ENCODE results near the gene CA4. TPM values are rescaled to one million over a fixed set of nuclear protein-coding genes. Genes with fewer than 3 reads are reported as not detected.
"Not testable (repeated sequence)": the region's sequence is repeated elsewhere in the genome, so short reads cannot be mapped to it uniquely, and the experiment has no call there.

Gene CA4
- total RNA-seq, 2 donors from 2014 or later, result 2.9 to 7.0 TPM

GRCh38 chr17:60198630-60199029 is 48.9 kb downstream of the CA4 start:
- intact Hi-C loops (cut with DNase I); DNase-seq (ENCODE audit: low spot score): not testable (repeated sequence)

- DNase-seq (ENCODE audit: low spot score); intact Hi-C loops (cut with DNase I): not testable (repeated sequence)
Observed at GRCh38 chr17:60205782-60206181, 56.0 kb downstream of the CA4 start.

- DNase-seq (ENCODE audit: low spot score); intact Hi-C loops (cut with DNase I): not testable (repeated sequence)
Observed at GRCh38 chr17:60208302-60208701, 58.5 kb downstream of the CA4 start.

Other genes starting within 250 kb of the CA4 start
- 10 to 100 TPM; 12.9 to 13.6 TPM for gene RNFT1, start 185.2 kb upstream of the CA4 start, total RNA-seq
- gene HEATR6, start 71.1 kb upstream of the CA4 start, total RNA-seq, result 10 to 100 TPM; 13.1 to 16.3 TPM
- gene USP32, start 242.2 kb downstream of the CA4 start, total RNA-seq, result 10 to 100 TPM; 41.1 to 50.1 TPM